Naive B cell (primary cell): ENCODE results near the gene SPAG5. TPM values are rescaled to one million over a fixed set of nuclear protein-coding genes. Genes with fewer than 3 reads are reported as not detected.

Experiments
- ATAC-seq, 2 donors: fragments of 150-1000 bp; cut with Tn5 transposase; 2 replicates each; pipeline ENCODE4 v1.10.0; 2021; ENCODE audit warnings: low read depth in 2 of 2, mild to moderate bottlenecking in 2 of 2, moderate library complexity in 2 of 2
- DNase-seq: peaks from one replicate; pipeline ENCODE4 v3.0.0; 2022
- H3K27ac Mint-ChIP-seq, 6 donors: one replicate each; pipeline ENCODE4 v1.8.0; 2020 to 2022; ENCODE audit warnings: mild to moderate bottlenecking in 6 of 6, mixed read lengths in 6 of 6, moderate library complexity in 5 of 6, inconsistent platforms in 2 of 6
- H3K27me3 Mint-ChIP-seq, 3 donors: one replicate each; pipeline ENCODE4 v1.8.0; 2021 to 2022; ENCODE audit warnings: mixed read lengths in 3 of 3, mild to moderate bottlenecking in 1 of 3
- H3K36me3 Mint-ChIP-seq, 2 donors: one replicate each; pipeline ENCODE4 v1.8.0; 2020 to 2022; ENCODE audit warnings: mixed read lengths in 2 of 2, inconsistent platforms in 1 of 2, mild to moderate bottlenecking in 1 of 2
- H3K4me1 Mint-ChIP-seq, 3 donors: one replicate each; pipeline ENCODE4 v1.8.0; 2020 to 2022; ENCODE audit warnings: mixed read lengths in 3 of 3, inconsistent platforms in 1 of 3, mild to moderate bottlenecking in 1 of 3, moderate library complexity in 1 of 3
- H3K4me3 Mint-ChIP-seq, 8 donors: one replicate each; pipeline ENCODE4 v1.8.0; 2020 to 2022; ENCODE audit warnings: mild to moderate bottlenecking in 8 of 8, mixed read lengths in 8 of 8, moderate library complexity in 8 of 8, inconsistent platforms in 2 of 8
- H3K9me3 Mint-ChIP-seq, 7 donors: one replicate each; pipeline ENCODE4 v1.8.0; 2020 to 2022; ENCODE audit warnings: mixed read lengths in 7 of 7, mild to moderate bottlenecking in 5 of 7, inconsistent platforms in 2 of 7, moderate library complexity in 1 of 7
- polyA plus RNA-seq, 6 donors: library from polyadenylated mRNA; unstranded; fragments of 300-500 nt; fragmentation: Illumina TruSeq; gene quantifications; one replicate each; pipeline ENCODE4 v1.2.3, GENCODE V29; 2021; ENCODE audit warnings: low read depth in 6 of 6

Gene SPAG5
- polyA plus RNA-seq, 6 donors from 2014 or later: 0.26 to 1.1 (median 0.62) TPM; not detected in 1

DNA sequence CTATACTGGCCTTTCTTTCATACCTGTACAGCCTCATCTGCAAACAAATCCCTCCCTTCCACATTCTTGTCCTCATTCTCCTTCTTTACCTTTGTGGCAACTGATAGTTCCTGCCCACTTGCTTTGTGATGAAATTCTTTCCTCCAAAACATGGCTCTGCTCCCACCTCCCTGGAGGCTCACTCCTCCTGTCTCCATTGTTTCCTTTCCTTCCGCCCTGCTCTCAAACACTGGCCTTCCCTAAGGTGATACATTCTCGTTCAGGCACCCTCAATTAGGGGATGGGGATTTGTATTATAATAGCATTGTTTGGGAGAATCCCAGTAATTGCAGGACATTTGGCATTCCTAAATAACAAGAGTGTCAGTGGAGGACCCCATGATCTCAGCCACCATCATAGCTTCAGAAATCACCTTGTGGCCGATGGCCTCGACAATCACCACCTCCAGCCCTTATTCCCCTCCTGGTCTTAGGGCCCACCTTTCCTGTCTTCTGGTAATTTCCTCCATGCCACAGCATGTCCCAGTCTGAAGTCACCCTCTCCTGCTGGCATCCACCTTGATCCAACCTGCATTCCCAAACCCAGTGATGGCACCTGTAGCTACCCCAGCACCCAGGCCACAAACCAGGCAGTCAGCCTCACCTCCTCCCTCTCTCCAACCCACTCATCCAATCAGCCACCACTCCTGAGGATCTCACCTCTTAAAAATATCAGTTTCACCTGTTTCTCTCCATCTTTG is 54.3 kb downstream of the SPAG5 start:
- peaks cover 0 to 10% of the 10 kb centered on the region in 2 donors for H3K36me3 Mint-ChIP-seq
- DNase-seq (no peak), ATAC-seq (no peak)
- peaks cover 30 to 48% (median 36%) of the 10 kb centered on the region in 3 donors for H3K4me1 Mint-ChIP-seq
- H3K27ac Mint-ChIP-seq: peak overlapping the region in 2 of 6 donors; percentile 55 to 70
- no peaks in the 10 kb centered on the region for H3K27me3 Mint-ChIP-seq
- no peaks in the 10 kb centered on the region for H3K9me3 Mint-ChIP-seq
- H3K4me3 Mint-ChIP-seq: no peak overlapping the region

DNA sequence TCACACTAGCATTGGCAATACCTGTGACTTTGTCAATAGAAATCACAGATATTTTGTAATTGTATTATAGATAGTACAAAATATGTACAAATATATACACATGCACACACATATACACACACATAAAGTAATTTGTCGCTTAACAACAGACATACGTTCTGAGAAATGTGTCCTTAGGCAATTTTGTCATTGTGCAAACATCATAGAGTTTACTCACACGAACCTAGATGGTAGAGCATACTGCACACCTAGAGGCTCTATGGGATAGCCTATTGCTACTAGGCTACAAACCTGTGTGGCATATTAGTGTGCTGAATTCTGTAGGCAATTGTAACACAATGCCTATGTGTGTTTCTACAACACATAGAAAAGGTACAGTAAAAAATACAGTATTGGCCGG is 57.4 kb downstream of the SPAG5 start:
- Mint-ChIP-seq H3K4me3 (peak overlapping the region in 1 of 8 donors; percentile 21), H3K9me3 (no peaks in the 10 kb centered on the region), H3K36me3 (peaks cover 0 to 10% of the 10 kb centered on the region in 2 donors), H3K27me3 (peaks cover 0 to 10% (median 0%) of the 10 kb centered on the region in 3 donors), H3K27ac (no peak overlapping the region), H3K4me1 (peaks cover 10 to 18% (median 12%) of the 10 kb centered on the region in 3 donors)
- DNase-seq (no peak), ATAC-seq (no peak)

DNA sequence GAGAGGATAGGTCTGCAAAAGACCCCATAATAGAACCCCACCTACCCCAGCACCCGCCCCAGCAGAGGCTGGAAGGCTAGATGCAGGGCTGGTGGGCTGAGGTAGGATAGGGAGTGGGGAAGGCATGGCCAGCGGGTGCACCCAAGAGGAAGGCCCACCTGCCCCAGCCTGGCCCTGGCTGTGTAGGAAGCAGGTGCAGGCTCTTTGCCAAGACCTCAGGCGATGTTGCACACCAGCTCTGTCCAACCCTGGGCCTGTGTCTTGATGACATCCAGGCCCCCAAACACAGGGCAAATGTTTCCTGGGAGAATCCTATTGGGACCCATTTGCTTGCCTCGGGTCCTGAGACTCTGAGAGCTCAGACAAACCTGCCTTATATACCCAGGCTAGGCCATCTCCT is 58.6 kb downstream of the SPAG5 start:
- Mint-ChIP-seq H3K27me3 (peaks cover 0 to 10% (median 0%) of the 10 kb centered on the region in 3 donors), H3K36me3 (peaks cover 0 to 2% of the 10 kb centered on the region in 2 donors), H3K27ac (peak overlapping the region in 1 of 6 donors; percentile 71), H3K4me1 (peaks cover 5 to 12% (median 12%) of the 10 kb centered on the region in 3 donors), H3K4me3 (peak overlapping the region in 1 of 8 donors; percentile 63), H3K9me3 (no peaks in the 10 kb centered on the region)
- no peak for DNase-seq
- no peak for ATAC-seq

DNA sequence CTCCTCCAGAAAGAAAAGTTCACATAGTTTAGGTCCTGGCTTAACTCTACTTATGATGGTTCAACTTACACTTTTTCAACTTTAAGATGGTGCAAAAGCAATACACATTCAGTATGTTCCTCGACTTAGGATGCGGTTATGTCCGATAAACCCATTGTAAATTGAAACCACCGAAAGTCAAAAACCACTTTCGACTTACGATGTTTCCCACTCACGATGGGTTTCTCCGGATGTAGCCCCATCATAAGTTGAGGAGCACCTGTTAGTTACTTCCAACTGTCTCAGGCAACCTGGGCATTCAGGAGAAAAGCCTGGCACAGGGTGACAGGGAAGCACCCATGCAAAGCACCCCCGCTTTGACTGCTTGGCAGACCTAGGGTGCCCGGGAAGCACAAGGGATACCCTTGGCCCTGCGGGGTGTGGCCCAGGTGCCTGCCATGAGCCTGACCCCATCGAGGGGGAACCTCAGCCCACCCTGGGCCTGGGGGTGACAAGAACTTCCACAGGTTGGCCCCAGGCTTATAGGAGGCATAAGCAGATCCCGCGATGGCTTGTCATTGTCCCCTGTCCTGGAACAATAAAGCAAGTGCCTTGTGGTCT is 60.4 kb downstream of the SPAG5 start:
- Mint-ChIP-seq H3K9me3 (no peaks in the 10 kb centered on the region), H3K27me3 (peaks cover 0 to 10% (median 0%) of the 10 kb centered on the region in 3 donors), H3K4me1 (peaks cover 0 to 3% (median 0%) of the 10 kb centered on the region in 3 donors), H3K4me3 (peak overlapping the region in 1 of 8 donors; percentile 29), H3K36me3 (no peaks in the 10 kb centered on the region), H3K27ac (peak overlapping the region in 1 of 6 donors; percentile 76)
- no peak for DNase-seq
- ATAC-seq: no peak

DNA sequence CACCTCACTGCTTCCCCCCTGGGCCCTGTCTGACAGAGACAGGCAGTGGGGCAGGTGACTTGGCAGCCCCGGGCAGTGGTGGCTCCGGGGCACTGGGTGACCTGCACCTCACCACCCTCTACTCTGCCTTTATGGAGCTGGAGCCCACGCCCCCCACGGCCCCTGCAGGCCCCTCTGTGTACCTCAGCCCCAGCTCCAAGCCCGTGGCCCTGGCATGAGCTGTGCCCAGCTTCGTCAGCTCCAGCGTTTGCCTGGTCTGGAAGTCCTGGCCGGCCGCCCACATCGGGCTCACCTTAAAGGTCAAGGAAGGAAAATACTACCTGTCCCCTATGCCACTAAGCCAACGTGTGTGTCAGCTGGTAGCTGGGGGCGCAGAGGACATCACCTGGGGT is 61.6 kb downstream of the SPAG5 start:
- Mint-ChIP-seq H3K27ac (no peak overlapping the region), H3K9me3 (no peaks in the 10 kb centered on the region)

DNA sequence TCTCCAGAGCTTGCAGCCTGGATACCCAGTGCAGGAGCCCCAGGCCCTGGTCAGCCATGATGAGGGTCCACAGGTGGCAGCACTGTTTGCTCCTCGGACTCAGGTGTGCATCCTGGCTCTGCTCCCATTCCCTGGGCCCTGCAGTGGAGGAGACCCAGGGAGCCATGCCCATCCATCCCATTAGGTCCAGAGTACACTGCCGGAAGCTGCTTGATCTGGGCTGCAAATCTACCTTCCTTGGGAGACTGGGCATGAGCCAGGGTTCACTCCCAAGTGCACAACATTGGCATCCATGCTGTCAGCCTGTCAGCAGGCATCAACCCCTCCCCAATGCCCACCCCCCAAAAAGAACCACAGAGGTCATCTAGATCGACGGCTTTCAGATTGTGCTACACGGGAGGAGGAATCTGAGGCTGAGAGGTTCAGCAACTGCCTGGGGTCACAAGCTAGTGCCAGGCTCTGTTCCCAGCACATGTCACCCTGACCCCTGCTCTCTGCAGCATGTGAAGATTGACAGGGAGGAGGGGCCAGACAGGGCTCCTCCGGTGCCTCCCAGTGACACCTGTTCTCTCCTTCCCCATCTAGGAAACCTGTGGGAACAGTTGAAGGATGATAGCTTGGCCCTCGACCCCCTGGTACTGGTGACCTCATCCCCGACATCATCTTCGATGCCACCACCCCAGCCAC is 62.1 kb downstream of the SPAG5 start:
- ATAC-seq (no peak), DNase-seq (no peak)
- H3K4me3 Mint-ChIP-seq: no peak overlapping the region
- no peaks in the 10 kb centered on the region for H3K36me3 Mint-ChIP-seq
- H3K4me1 Mint-ChIP-seq: peaks cover 0 to 5% (median 0%) of the 10 kb centered on the region in 3 donors
- H3K9me3 Mint-ChIP-seq: no peaks in the 10 kb centered on the region
- H3K27ac Mint-ChIP-seq: no peak overlapping the region
- H3K27me3 Mint-ChIP-seq: peaks cover 0 to 10% (median 2%) of the 10 kb centered on the region in 3 donors

More for the DNA sequence above, 61.6 kb downstream of the SPAG5 start:
- peaks cover 0 to 10% (median 0%) of the 10 kb centered on the region in 3 donors for H3K27me3 Mint-ChIP-seq
- ATAC-seq: no peak
- no peaks in the 10 kb centered on the region for H3K36me3 Mint-ChIP-seq
- no peak overlapping the region for H3K4me3 Mint-ChIP-seq
- H3K4me1 Mint-ChIP-seq: peaks cover 0 to 5% (median 0%) of the 10 kb centered on the region in 3 donors
- no peak for DNase-seq

DNA sequence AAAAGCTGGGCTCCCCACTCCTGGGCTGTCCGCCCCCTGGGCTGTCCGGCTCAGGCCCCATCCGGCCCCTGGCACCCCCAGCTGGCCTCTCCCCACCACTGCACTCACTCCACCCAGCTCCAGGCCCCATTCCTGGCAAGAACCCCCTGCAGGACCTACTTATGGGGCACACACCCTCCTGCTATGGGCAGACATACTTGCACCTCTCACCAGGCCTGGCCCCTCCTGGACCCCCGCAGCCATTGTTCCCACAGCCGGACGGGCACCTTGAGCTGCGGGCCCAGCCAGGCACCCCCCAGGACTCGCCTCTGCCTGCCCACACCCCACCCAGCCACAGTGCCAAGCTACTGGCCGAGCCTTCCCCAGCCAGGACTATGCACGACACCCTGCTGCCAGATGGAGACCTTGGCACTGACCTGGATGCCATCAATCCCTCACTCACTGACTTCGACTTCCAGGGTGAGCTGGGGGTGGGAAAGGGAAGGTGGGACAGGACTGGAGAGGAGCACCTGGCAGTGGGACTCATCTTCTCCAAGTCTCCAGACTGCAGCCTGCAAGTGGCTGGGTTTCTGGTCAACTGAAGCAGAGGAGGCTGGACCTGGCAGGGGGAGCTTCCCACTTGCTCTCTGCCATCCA is 64.0 kb downstream of the SPAG5 start:
- Mint-ChIP-seq H3K27me3 (peaks cover 0 to 10% (median 8%) of the 10 kb centered on the region in 3 donors), H3K4me3 (no peak overlapping the region), H3K36me3 (no peaks in the 10 kb centered on the region), H3K27ac (no peak overlapping the region), H3K9me3 (no peaks in the 10 kb centered on the region), H3K4me1 (peaks cover 0 to 5% (median 0%) of the 10 kb centered on the region in 3 donors)
- DNase-seq (no peak), ATAC-seq (no peak)

DNA sequence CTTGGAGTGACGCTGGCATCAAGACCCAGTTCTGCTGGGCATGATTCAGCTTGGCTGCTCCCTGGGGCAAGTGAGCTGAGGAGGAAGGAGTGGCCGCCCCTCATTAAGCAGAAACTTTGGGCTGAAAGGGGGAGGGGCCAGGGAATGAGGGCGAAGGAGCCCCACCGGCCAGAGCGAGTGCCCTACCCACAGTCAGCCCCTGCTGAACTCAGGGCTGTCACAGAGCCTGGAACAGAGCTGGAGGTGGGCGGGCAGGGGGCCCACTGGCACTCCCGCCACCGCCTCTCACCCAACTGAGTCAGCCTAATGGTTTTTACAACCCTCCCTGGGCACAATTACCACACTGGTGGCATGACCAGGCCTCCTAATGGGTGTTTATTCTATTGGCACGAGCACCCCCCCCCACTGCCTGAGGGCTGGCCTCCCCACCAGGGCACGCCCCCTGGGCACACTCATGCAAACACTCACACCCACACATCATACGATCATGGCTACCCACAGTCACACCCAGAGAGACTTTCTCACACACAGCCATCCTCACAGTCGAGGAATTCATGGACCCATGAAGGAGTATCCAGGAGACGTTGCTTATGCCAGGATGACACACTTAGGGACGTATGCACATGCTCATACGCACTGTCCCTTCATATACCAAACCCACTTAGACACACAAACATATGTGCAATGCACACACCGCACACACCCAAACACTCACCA is 65.6 kb downstream of the SPAG5 start:
- peaks cover 0 to 10% (median 8%) of the 10 kb centered on the region in 3 donors for H3K27me3 Mint-ChIP-seq
- H3K4me1 Mint-ChIP-seq: peaks cover 0 to 5% (median 0%) of the 10 kb centered on the region in 3 donors
- H3K27ac Mint-ChIP-seq: no peak overlapping the region
- H3K9me3 Mint-ChIP-seq: no peaks in the 10 kb centered on the region
- no peaks in the 10 kb centered on the region for H3K36me3 Mint-ChIP-seq
- ATAC-seq: no peak
- no peak for DNase-seq
- no peak overlapping the region for H3K4me3 Mint-ChIP-seq

DNA sequence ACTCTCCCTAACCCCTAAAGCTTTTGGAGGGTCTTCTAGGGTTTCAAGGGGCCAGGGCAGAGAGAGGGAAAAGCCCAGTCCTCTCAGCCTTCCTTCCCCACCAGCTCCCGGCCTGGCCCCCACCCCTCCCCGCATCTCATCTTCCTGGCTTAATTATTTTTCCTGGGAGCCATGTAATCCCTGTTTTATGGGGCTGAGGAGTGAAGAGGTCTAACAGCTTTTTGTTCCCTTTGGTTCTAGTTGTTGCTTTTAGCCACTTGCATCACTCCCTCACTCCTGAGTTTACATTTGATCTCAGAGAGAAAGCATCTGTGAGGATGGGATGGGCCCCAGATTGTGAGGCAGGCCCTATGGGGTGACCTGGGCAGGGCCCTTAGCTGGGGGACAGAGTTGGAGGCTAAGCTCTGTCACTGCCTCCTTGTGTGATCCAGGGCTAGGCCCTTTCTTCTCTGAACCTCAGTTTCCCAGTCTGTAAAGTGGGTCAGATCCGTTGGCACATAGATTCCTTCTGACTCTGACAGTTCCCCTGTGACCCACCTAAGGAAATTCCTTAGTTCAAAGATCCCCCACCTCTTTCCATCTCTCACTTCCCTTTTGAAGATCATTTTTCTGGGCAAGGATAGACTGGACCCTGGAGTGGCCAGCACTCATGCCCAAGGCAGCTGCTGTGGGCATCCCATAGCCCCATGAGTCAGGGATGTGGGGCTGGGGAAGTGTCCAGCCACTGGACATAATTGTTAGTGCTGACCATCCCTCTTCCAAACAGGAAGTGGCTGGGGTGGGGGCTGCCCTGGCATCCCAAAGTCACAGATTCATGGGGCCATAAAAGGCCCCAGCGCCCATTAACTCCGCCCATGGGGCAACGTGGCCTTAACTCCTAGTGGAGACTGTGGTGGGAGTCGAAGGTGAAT is 66.5 kb downstream of the SPAG5 start:
- Mint-ChIP-seq H3K4me3 (no peak overlapping the region), H3K36me3 (no peaks in the 10 kb centered on the region), H3K4me1 (peaks cover 0 to 5% (median 1%) of the 10 kb centered on the region in 3 donors), H3K27ac (peak overlapping the region in 1 of 6 donors; percentile 31), H3K9me3 (no peaks in the 10 kb centered on the region), H3K27me3 (peaks cover 0 to 8% (median 1%) of the 10 kb centered on the region in 3 donors)
- ATAC-seq (no peak), DNase-seq (no peak)

DNA sequence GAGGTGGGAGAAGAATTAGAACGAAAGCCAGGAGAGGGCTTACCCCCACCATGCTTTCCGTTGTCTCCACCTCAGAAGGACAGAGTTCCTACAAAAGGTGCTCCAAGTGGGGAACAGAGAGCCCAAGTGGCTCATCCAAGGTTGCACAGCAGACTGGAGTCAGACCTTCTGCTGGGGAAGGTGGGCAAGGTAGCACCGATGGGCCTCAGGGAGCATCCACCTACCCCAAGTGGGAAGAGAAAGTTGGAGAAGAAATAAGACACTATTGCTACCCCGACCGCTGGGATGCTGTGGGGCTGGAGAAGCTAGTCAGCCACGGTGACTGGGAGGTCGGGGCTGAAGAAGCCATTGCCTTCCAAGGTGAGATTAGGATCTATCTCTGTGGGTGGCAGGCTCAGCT is 67.9 kb downstream of the SPAG5 start:
- Mint-ChIP-seq H3K4me1 (peaks cover 0 to 5% (median 3%) of the 10 kb centered on the region in 3 donors), H3K9me3 (no peaks in the 10 kb centered on the region), H3K27me3 (peaks cover 0 to 8% (median 0%) of the 10 kb centered on the region in 3 donors), H3K36me3 (no peaks in the 10 kb centered on the region), H3K4me3 (no peak overlapping the region), H3K27ac (peak overlapping the region in 1 of 6 donors; percentile 5)
- ATAC-seq (no peak), DNase-seq (no peak)

DNA sequence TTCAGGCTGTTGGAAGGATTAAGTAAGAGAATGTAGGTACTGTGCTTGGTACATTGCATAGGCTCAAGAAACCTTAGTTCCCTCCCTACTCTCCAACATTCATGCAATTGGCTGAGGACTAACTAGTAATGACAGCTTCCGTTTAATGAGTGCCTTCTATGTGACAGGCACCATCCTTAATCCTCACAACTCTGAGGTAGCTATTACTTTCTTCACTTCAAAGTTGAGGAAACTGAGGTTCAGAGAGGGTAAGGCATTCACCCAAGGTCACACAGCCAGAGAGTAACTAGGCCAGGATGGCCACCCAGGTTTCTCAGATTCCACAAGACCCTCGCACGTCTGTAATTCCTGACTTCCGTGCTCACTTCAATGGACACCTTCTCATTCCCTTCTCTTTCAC is 68.6 kb downstream of the SPAG5 start:
- Mint-ChIP-seq H3K27me3 (peaks cover 0 to 8% (median 0%) of the 10 kb centered on the region in 3 donors), H3K4me3 (no peak overlapping the region), H3K4me1 (peaks cover 0 to 5% (median 3%) of the 10 kb centered on the region in 3 donors), H3K27ac (no peak overlapping the region), H3K9me3 (no peaks in the 10 kb centered on the region), H3K36me3 (no peaks in the 10 kb centered on the region)
- no peak for ATAC-seq
- DNase-seq: no peak

DNA sequence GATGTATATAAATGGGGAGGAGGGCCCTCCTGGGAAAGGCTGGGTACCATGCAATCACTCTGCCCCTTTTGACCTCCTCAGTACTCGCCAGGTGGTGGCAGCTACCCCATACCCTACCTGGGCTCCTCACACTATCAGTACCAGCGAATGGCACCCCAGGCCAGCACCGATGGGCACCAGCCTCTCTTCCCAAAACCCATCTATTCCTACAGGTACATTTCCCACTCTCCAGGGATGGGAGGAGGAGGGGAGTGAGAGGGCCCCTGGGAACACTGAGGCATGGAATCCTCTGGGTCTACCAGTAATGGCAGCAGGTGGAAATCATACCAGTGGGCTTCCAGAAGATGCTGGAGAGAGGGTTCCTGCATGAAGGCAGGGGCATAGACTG is 69.8 kb downstream of the SPAG5 start:
- Mint-ChIP-seq H3K27ac (no peak overlapping the region), H3K9me3 (no peaks in the 10 kb centered on the region), H3K36me3 (no peaks in the 10 kb centered on the region), H3K27me3 (peaks cover 0 to 8% (median 0%) of the 10 kb centered on the region in 3 donors), H3K4me3 (peak overlapping the region in 1 of 8 donors; percentile 60), H3K4me1 (peaks cover 0 to 5% (median 3%) of the 10 kb centered on the region in 3 donors)
- ATAC-seq (no peak), DNase-seq (no peak)
